ENCODE measurements around the gene EXOC4. TPM values are rescaled to one million over a fixed set of nuclear protein-coding genes. Genes with fewer than 3 reads are reported as not detected.

The EXOC4 gene
- total RNA-seq, 1 donor from 2014 or later = 67.7 TPM

- H3K4me3 Mint-ChIP-seq (ENCODE audit: unreplicated experiment) = no peak overlapping the region
- peaks cover 13% of the 10 kb centered on the region for H3K9me3 Mint-ChIP-seq (ENCODE audit: low read depth)
- TF ChIP-seq, protein P1, sequence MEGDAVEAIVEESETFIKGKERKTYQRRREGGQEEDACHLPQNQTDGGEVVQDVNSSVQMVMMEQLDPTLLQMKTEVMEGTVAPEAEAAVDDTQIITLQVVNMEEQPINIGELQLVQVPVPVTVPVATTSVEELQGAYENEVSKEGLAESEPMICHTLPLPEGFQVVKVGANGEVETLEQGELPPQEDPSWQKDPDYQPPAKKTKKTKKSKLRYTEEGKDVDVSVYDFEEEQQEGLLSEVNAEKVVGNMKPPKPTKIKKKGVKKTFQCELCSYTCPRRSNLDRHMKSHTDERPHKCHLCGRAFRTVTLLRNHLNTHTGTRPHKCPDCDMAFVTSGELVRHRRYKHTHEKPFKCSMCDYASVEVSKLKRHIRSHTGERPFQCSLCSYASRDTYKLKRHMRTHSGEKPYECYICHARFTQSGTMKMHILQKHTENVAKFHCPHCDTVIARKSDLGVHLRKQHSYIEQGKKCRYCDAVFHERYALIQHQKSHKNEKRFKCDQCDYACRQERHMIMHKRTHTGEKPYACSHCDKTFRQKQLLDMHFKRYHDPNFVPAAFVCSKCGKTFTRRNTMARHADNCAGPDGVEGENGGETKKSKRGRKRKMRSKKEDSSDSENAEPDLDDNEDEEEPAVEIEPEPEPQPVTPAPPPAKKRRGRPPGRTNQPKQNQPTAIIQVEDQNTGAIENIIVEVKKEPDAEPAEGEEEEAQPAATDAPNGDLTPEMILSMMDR (IDR thresholded peaks at IDR 0.05) = no peak
- H3K4me1 Mint-ChIP-seq (ENCODE audit: low read depth) = no peaks in the 10 kb centered on the region
- H3K36me3 Mint-ChIP-seq (ENCODE audit: low read depth) = peaks cover 12% of the 10 kb centered on the region
- no peaks in the 10 kb centered on the region for H3K27me3 Mint-ChIP-seq (ENCODE audit: low read depth)
- DNase-seq (ENCODE audit: low spot score) = no peak
- no peak overlapping the region for H3K27ac Mint-ChIP-seq (ENCODE audit: unreplicated experiment)
Observed at GRCh38 chr7:133827707-133828623, 575.1 kb downstream of the EXOC4 start.

DNA sequence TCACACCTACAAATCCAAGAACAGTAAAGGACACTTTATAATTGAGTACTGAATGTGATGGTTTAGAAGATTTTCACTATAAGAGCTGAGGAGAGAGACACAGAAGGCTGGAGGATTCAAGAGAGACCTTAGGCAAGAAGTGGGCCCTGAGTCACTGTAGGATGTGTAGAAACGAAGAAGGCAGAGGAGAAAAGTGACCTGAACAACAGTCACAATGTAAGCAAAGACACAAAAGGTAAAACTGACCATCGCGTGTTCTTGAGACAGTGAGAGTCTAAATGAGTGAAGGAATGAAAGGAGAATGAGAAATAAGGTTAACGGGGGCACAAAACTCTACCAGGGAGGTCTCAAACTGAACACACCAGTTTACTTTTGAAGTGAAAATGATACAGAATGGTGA is 576.0 kb downstream of the EXOC4 start:
- no peak for DNase-seq (ENCODE audit: low spot score)
- no peak overlapping the region for H3K27ac Mint-ChIP-seq (ENCODE audit: unreplicated experiment)
- H3K4me1 Mint-ChIP-seq (ENCODE audit: low read depth) = no peaks in the 10 kb centered on the region
- TF ChIP-seq, protein P1 (IDR thresholded peaks at IDR 0.05) = no peak
- H3K9me3 Mint-ChIP-seq (ENCODE audit: low read depth) = peaks cover 13% of the 10 kb centered on the region
- peaks cover 12% of the 10 kb centered on the region for H3K36me3 Mint-ChIP-seq (ENCODE audit: low read depth)
- no peaks in the 10 kb centered on the region for H3K27me3 Mint-ChIP-seq (ENCODE audit: low read depth)
- no peak overlapping the region for H3K4me3 Mint-ChIP-seq (ENCODE audit: unreplicated experiment)

DNA sequence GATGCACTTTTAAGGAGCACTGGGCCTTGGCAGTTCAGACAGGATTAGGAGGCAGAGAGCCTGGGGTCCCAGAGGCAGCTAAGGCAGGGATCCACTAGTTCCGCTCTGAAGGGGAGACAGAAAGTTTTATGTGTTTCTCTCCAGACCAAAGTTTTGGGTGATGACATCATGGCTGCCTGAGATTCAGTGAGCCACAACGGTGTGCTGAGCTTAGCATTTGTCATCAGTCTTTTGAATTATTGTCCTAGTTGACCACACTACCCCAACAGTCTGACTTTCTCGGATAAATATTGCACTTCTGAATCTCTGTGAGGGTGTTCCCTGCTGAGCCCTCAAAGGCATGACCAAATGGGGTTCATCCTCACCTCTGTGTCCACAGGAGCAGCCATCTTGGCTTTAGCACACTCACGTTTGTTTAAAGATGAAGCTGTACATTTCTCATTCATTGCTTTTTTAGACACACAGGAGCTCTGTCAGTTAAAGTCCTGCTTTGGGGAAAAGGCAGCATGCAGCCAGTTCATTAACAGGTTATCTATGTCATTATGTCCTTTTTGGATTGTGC is 576.5 kb downstream of the EXOC4 start:
- no peak for DNase-seq (ENCODE audit: low spot score)
- no peaks in the 10 kb centered on the region for H3K4me1 Mint-ChIP-seq (ENCODE audit: low read depth)
- TF ChIP-seq, protein P1 (IDR thresholded peaks at IDR 0.05) = no peak
- no peak overlapping the region for H3K4me3 Mint-ChIP-seq (ENCODE audit: unreplicated experiment)
- H3K9me3 Mint-ChIP-seq (ENCODE audit: low read depth) = peaks cover 13% of the 10 kb centered on the region
- peaks cover 12% of the 10 kb centered on the region for H3K36me3 Mint-ChIP-seq (ENCODE audit: low read depth)
- H3K27ac Mint-ChIP-seq (ENCODE audit: unreplicated experiment) = no peak overlapping the region
- H3K27me3 Mint-ChIP-seq (ENCODE audit: low read depth) = no peaks in the 10 kb centered on the region

GRCh38 chr7:133830081-133830480 is 577.2 kb downstream of the EXOC4 start:
- Mint-ChIP-seq H3K4me3 (ENCODE audit: unreplicated experiment) (no peak overlapping the region), H3K36me3 (ENCODE audit: low read depth) (peaks cover 12% of the 10 kb centered on the region), H3K9me3 (ENCODE audit: low read depth) (peaks cover 13% of the 10 kb centered on the region), H3K4me1 (ENCODE audit: low read depth) (no peaks in the 10 kb centered on the region), H3K27me3 (ENCODE audit: low read depth) (no peaks in the 10 kb centered on the region), H3K27ac (ENCODE audit: unreplicated experiment) (no peak overlapping the region)
- TF ChIP-seq, protein P1 (IDR thresholded peaks at IDR 0.05) = no peak
- DNase-seq (ENCODE audit: low spot score) = no peak

- peaks cover 10% of the 10 kb centered on the region for H3K9me3 Mint-ChIP-seq (ENCODE audit: low read depth)
- no peaks in the 10 kb centered on the region for H3K4me1 Mint-ChIP-seq (ENCODE audit: low read depth)
- no peaks in the 10 kb centered on the region for H3K27me3 Mint-ChIP-seq (ENCODE audit: low read depth)
- no peak overlapping the region for H3K4me3 Mint-ChIP-seq (ENCODE audit: unreplicated experiment)
- H3K27ac Mint-ChIP-seq (ENCODE audit: unreplicated experiment) = no peak overlapping the region
- TF ChIP-seq, protein P1 (IDR thresholded peaks at IDR 0.05) = no peak
- no peak for DNase-seq (ENCODE audit: low spot score)
- peaks cover 7% of the 10 kb centered on the region for H3K36me3 Mint-ChIP-seq (ENCODE audit: low read depth)
Observed at GRCh38 chr7:133836666-133837065, 583.8 kb downstream of the EXOC4 start.

Data from chondrocyte (in vitro differentiated cells).